Psoas muscle (tissue), 8 donors: ENCODE results near the gene PTPRM. TPM values are rescaled to one million over a fixed set of nuclear protein-coding genes. Genes with fewer than 3 reads are reported as not detected.
A peak's percentile ranks its signal among the peaks of the same experiment; 100 is the strongest.

Experiments
- ATAC-seq, 4 donors: fragments of 200-7000 bp; cut with Tn5 transposase; one replicate each; pipeline ENCODE4 v1.9.1; 2020; ENCODE audit warnings: moderate library complexity in 3 of 4, mild to moderate bottlenecking in 2 of 4
- DNase-seq, 2 donors: peaks; one replicate each; pipeline ENCODE4 v3.0.0-alpha.2; 2020
- H3K27ac ChIP-seq: fragments of 200-600 bp; one replicate; pipeline ENCODE4 v1.8.0; 2022
- H3K27me3 ChIP-seq, 3 donors: fragments of 200-600 bp in 1 of 3; one replicate each; pipeline versions ENCODE4 v1.6.1 to v1.8.0; 2013 to 2022; ENCODE audit warnings: low read length in 2 of 3, mild to moderate bottlenecking in 2 of 3, moderate library complexity in 1 of 3; ENCODE audit not compliant: insufficient read depth in 3 of 3
- H3K36me3 ChIP-seq, 2 donors: fragments of 200-600 bp in 1 of 2; one replicate each; pipeline versions ENCODE4 v1.6.1 to v1.8.0; 2013 to 2022; ENCODE audit warnings: low read depth in 1 of 2, mild to moderate bottlenecking in 1 of 2, moderate library complexity in 1 of 2; ENCODE audit not compliant: insufficient read depth in 1 of 2
- H3K4me1 ChIP-seq: fragments of 200-600 bp; one replicate; pipeline ENCODE4 v1.8.0; 2022
- H3K4me3 ChIP-seq: fragments of 200-600 bp; one replicate; pipeline ENCODE4 v1.8.0; 2022; ENCODE audit warnings: mild to moderate bottlenecking
- H3K9me3 ChIP-seq: fragments of 200-600 bp; one replicate; pipeline ENCODE4 v1.8.0; 2022
- CTCF ChIP-seq: fragments of 200-600 bp; IDR thresholded peaks from one replicate; pipeline ENCODE4 v1.8.0; 2022; ENCODE audit warnings: antibody characterized with exemption
- WGBS, 3 donors: extraction: QIAGEN DNeasy Blood & Tissue Kit; methylation state at CpG; one replicate each; pipeline versions ENCODE4 v1.1.6 to v1.1.7; 2013; 5-methylcytosine and 5-hydroxymethylcytosine counted together
- intact Hi-C, 2 donors: fragments of 100-400 bp; cut with DNase I; formaldehyde crosslinking; loops; one replicate each; pipeline versions ENCODE4 v1.11.0 to v1.14.2; 2022
- polyA plus RNA-seq, 3 donors: library from polyadenylated mRNA; stranded (reverse); fragments of 200-250 nt; gene quantifications; one replicate each; pipeline ENCODE4 v1.2.3, GENCODE V29; 2013
- total RNA-seq, 4 donors: library from RNA; stranded (reverse); fragmentation: NEBNext Ultra II Directional in 2 of 4; extraction: Animal tissue kit (Norgen Biotek cat#: 25700) in 2 of 4; gene quantifications; one replicate each; pipeline versions ENCODE4 v1.2.1 to v1.2.4, GENCODE V29; 2021 to 2023
- donor health status: healthy with polysubstance abuse.
- donor health status: DM: no; HTN: no; CAD: no; lungs with moderate emphysema.
- donor health status: Bipolar disorder and iron deficiency.
- donor health status: healthy.
- donor health status: DM: yes; HTN: yes; CAD: no.
- donor health status: DM: no; HTN: no; CAD: no.
- donor health status: DM: no; HTN: no; CAD: no.
- donor health status: DM: yes; HTN: yes; CAD: no.

Gene PTPRM
- total and polyA plus RNA-seq, 7 donors: 27.4 to 78.9 (median 39.0) TPM

- no peak for TF ChIP-seq CTCF
- Histone ChIP-seq H3K27me3 (no peaks in the 10 kb centered on the region), H3K9me3 (no peaks in the 10 kb centered on the region), H3K4me1 (peaks cover 38% of the 10 kb centered on the region), H3K36me3 (no peaks in the 10 kb centered on the region), H3K4me3 (no peak overlapping the region), H3K27ac (no peak overlapping the region)
- ATAC-seq (no peak), DNase-seq (no peak)
- intact Hi-C loops: no loop called here
Measured at GRCh38 chr18:7638321-7638720, 71.2 kb downstream of the PTPRM start.

GRCh38 chr18:7641813-7642212 is 74.7 kb downstream of the PTPRM start:
- no peak for TF ChIP-seq CTCF
- Histone ChIP-seq H3K9me3 (no peaks in the 10 kb centered on the region), H3K4me1 (peaks cover 45% of the 10 kb centered on the region), H3K27ac (no peak overlapping the region), H3K27me3 (no peaks in the 10 kb centered on the region), H3K36me3 (no peaks in the 10 kb centered on the region), H3K4me3 (no peak overlapping the region)
- intact Hi-C loops: no loop called here
- no peak for DNase-seq
- 83 to 91% (median 90%) methylated on average over 4 of the region's 4 CpGs for WGBS, 3 donors
- ATAC-seq: no peak

GRCh38 chr18:7642331-7642890 is 75.3 kb downstream of the PTPRM start:
- DNase-seq (no peak), ATAC-seq (no peak)
- intact Hi-C loops: no loop called here
- H3K36me3 ChIP-seq: no peaks in the 10 kb centered on the region
- no peak overlapping the region for H3K27ac ChIP-seq
- TF ChIP-seq CTCF: no peak
- H3K4me3 ChIP-seq: no peak overlapping the region
- no peaks in the 10 kb centered on the region for H3K9me3 ChIP-seq
- H3K27me3 ChIP-seq: no peaks in the 10 kb centered on the region
- WGBS, 3 donors: 65 to 77% (median 67%) methylated on average over 7 of the region's 7 CpGs
- H3K4me1 ChIP-seq: peaks cover 43% of the 10 kb centered on the region

- intact Hi-C loops: no loop called here
- ATAC-seq (peak in 2 of 4 donors; percentile 45 to 56), DNase-seq (no peak)
- H3K36me3 ChIP-seq: no peaks in the 10 kb centered on the region
- H3K27me3 ChIP-seq: no peaks in the 10 kb centered on the region
- peaks cover 41% of the 10 kb centered on the region for H3K4me1 ChIP-seq
- H3K27ac ChIP-seq: no peak overlapping the region
- no peak overlapping the region for H3K4me3 ChIP-seq
- H3K9me3 ChIP-seq: no peaks in the 10 kb centered on the region
- TF ChIP-seq CTCF: no peak
- WGBS, 3 donors: 53 to 75% (median 60%) methylated on average over 1 of the region's 1 CpG
Measured at GRCh38 chr18:7645756-7646155, 78.6 kb downstream of the PTPRM start.
